Loucy (cell line): ENCODE measurements around the gene APEX2.

Experiments used
- H2AFZ ChIP-seq: fragments of 200-600 bp; sonication (generic); 2 replicates; pipeline ENCODE4 v1.6.0; 2016; ENCODE audit warnings: antibody characterized with exemption, mild to moderate bottlenecking, low read length, moderate library complexity
- H3F3A ChIP-seq: fragments of 200-600 bp; 2 replicates; pipeline ENCODE4 v1.6.0; 2016; ENCODE audit warnings: antibody characterized with exemption, low read depth, mild to moderate bottlenecking
- H3K27me3 ChIP-seq: fragments of 200-600 bp; sonication (generic); 2 replicates; pipeline ENCODE4 v1.6.1; 2014; ENCODE audit warnings: low read length, mild to moderate bottlenecking; ENCODE audit not compliant: insufficient read depth, poor library complexity, severe bottlenecking
- H3K36me3 ChIP-seq: fragments of 200-600 bp; sonication (generic); 2 replicates; pipeline ENCODE4 v1.6.1; 2016; ENCODE audit warnings: low read length; ENCODE audit not compliant: insufficient read depth
- H3K4me1 ChIP-seq: fragments of 200-600 bp; sonication (generic); 2 replicates; pipeline ENCODE4 v1.5.1; 2014; ENCODE audit warnings: low read length, mild to moderate bottlenecking; ENCODE audit not compliant: insufficient read depth, poor library complexity, severe bottlenecking
- H3K4me2 ChIP-seq: fragments of 200-600 bp; sonication (generic); 2 replicates; pipeline ENCODE4 v1.6.0; 2014; ENCODE audit warnings: antibody characterized with exemption, low read length, low read depth, mild to moderate bottlenecking; ENCODE audit not compliant: poor library complexity, severe bottlenecking
- H3K4me3 ChIP-seq: fragments of 200-600 bp; sonication (generic); 2 replicates; pipeline ENCODE4 v1.5.1; 2014; ENCODE audit warnings: low read length, mild to moderate bottlenecking, mixed read lengths; ENCODE audit not compliant: poor library complexity, severe bottlenecking
- H3K79me2 ChIP-seq: fragments of 200-600 bp; sonication (generic); 2 replicates; pipeline ENCODE4 v1.6.1; 2014; ENCODE audit warnings: low read length; ENCODE audit not compliant: insufficient read depth
- H3K9ac ChIP-seq: fragments of 200-600 bp; sonication (generic); 2 replicates; pipeline ENCODE4 v1.6.0; 2014; ENCODE audit warnings: mild to moderate bottlenecking, low read depth, low read length, moderate library complexity; ENCODE audit not compliant: poor library complexity, severe bottlenecking
- H3K9me2 ChIP-seq: fragments of 200-600 bp; sonication (generic); replicated peaks from 2 replicates; pipeline ENCODE4 v1.6.1; 2016; ENCODE audit warnings: low read depth, low read length, mixed read lengths
- H3K9me3 ChIP-seq: fragments of 200-600 bp; sonication (generic); 2 replicates; pipeline ENCODE4 v1.6.1; 2014; ENCODE audit warnings: mild to moderate bottlenecking, antibody characterized with exemption, low read length, low read depth; ENCODE audit not compliant: insufficient read depth
- H4K20me1 ChIP-seq: fragments of 200-600 bp; sonication (generic); 2 replicates; pipeline ENCODE4 v1.6.0; 2014; ENCODE audit warnings: antibody characterized with exemption, low read length, mild to moderate bottlenecking; ENCODE audit not compliant: insufficient read depth, poor library complexity, severe bottlenecking
- CTCF ChIP-seq: fragments of 200-600 bp; sonication (generic); conservative IDR thresholded peaks from 2 replicates; pipeline ENCODE4 v1.5.1; 2014; ENCODE audit warnings: mild to moderate bottlenecking, antibody characterized with exemption, low read length
- EZH2phosphoT487 ChIP-seq: fragments of 200-600 bp; IDR thresholded peaks from 2 replicates; pipeline ENCODE4 v1.6.1; 2018; ENCODE audit warnings: antibody characterized with exemption, mild to moderate bottlenecking, moderate library complexity, borderline replicate concordance

APEX2 gene

GRCh38 chrX:55029291-55029690 is 29.1 kb downstream of the APEX2 start:
- Histone ChIP-seq H3K4me2 (no peak overlapping the region), H3K79me2 (no peaks in the 10 kb centered on the region), H3K27me3 (no peaks in the 10 kb centered on the region), H3K36me3 (no peaks in the 10 kb centered on the region), H3F3A (no peaks in the 10 kb centered on the region), H4K20me1 (no peaks in the 10 kb centered on the region), H3K4me1 (no peaks in the 10 kb centered on the region), H2AFZ (no peak overlapping the region), H3K9me2 (no peaks in the 10 kb centered on the region), H3K9ac (no peak overlapping the region), H3K4me3 (no peak overlapping the region), H3K9me3 (no peaks in the 10 kb centered on the region)
- TF ChIP-seq EZH2phosphoT487 (no peak), CTCF (no peak)

GRCh38 chrX:55030271-55031205 is 30.4 kb downstream of the APEX2 start, which contains the start of gene ALAS2:
ALAS2 (minus strand) TSS chrX:55030977; CDS start chrX:55026000, 4,977 bp downstream.
- Histone ChIP-seq H3K79me2 (no peaks in the 10 kb centered on the region), H3K36me3 (no peaks in the 10 kb centered on the region), H3K4me2 (no peak within 1 kb of the TSS), H3F3A (no peaks in the 10 kb centered on the region), H4K20me1 (no peaks in the 10 kb centered on the region), H3K27me3 (no peaks in the 10 kb centered on the region), H3K9ac (no peak within 1 kb of the TSS), H2AFZ (no peak within 1 kb of the TSS), H3K9me3 (no peaks in the 10 kb centered on the region), H3K9me2 (no peaks in the 10 kb centered on the region), H3K4me1 (no peaks in the 10 kb centered on the region), H3K4me3 (no peak within 1 kb of the TSS)
- no peak for TF ChIP-seq EZH2phosphoT487
- TF ChIP-seq CTCF: no peak

- no peak overlapping the region for H3K9ac ChIP-seq
- H2AFZ ChIP-seq: no peak overlapping the region
- no peak for TF ChIP-seq CTCF
- H3K79me2 ChIP-seq: no peaks in the 10 kb centered on the region
- H3K9me3 ChIP-seq: no peaks in the 10 kb centered on the region
- no peak overlapping the region for H3K4me2 ChIP-seq
- no peaks in the 10 kb centered on the region for H3K4me1 ChIP-seq
- H3F3A ChIP-seq: no peaks in the 10 kb centered on the region
- no peaks in the 10 kb centered on the region for H4K20me1 ChIP-seq
- no peaks in the 10 kb centered on the region for H3K9me2 ChIP-seq
- no peaks in the 10 kb centered on the region for H3K36me3 ChIP-seq
- H3K4me3 ChIP-seq: no peak overlapping the region
- no peaks in the 10 kb centered on the region for H3K27me3 ChIP-seq
These were observed 33.3 kb downstream of the APEX2 start for GRCh38 chrX:55033429-55033828.
